NAMALWA (cell line): ENCODE results near the gene CSNK1D.
"Not testable (repeated sequence)": the region's sequence is repeated elsewhere in the genome, so short reads cannot be mapped to it uniquely, and the experiment has no call there.

ENCODE experiments used
- DNase-seq: peaks from one replicate; pipeline ENCODE4 v3.0.0-alpha.2; 2015; ENCODE audit warnings: low spot score

The CSNK1D gene

GRCh38 chr17:82213251-82214011 is 60.1 kb downstream of the CSNK1D start:
- DNase-seq: peak; percentile 46

- DNase-seq: peak; percentile 76
Measured at GRCh38 chr17:82212331-82213250, 60.9 kb downstream of the CSNK1D start, which contains the start of gene CCDC57. Gene CCDC57, minus strand, starts transcription at chr17:82212842. Its CDS starts 10,898 bp downstream, at chr17:82201944.

GRCh38 chr17:82210655-82211054 is 62.8 kb downstream of the CSNK1D start:
- not testable (repeated sequence) for DNase-seq

- DNase-seq: peak; percentile 89
Measured at GRCh38 chr17:82205720-82206508, 67.6 kb downstream of the CSNK1D start.

GRCh38 chr17:82204831-82205719 is 68.4 kb downstream of the CSNK1D start:
- DNase-seq: no peak

GRCh38 chr17:82203920-82204319 is 69.6 kb downstream of the CSNK1D start:
- no peak for DNase-seq

- no peak for DNase-seq
Measured at GRCh38 chr17:82202981-82203380, 70.5 kb downstream of the CSNK1D start.

GRCh38 chr17:82201498-82201910 is 72.0 kb downstream of the CSNK1D start:
- DNase-seq: no peak

- no peak for DNase-seq
Measured at GRCh38 chr17:82200743-82201497, 72.6 kb downstream of the CSNK1D start.

- no peak for DNase-seq
Measured at GRCh38 chr17:82200135-82200534, 73.4 kb downstream of the CSNK1D start.

GRCh38 chr17:82199496-82199895 is 74.0 kb downstream of the CSNK1D start:
- no peak for DNase-seq

GRCh38 chr17:82198092-82198491 is 75.4 kb downstream of the CSNK1D start:
- DNase-seq: no peak

GRCh38 chr17:82195675-82196672 is 77.5 kb downstream of the CSNK1D start:
- no peak for DNase-seq

- DNase-seq: no peak
Measured at GRCh38 chr17:82194765-82195164, 78.7 kb downstream of the CSNK1D start.

GRCh38 chr17:82193520-82194220 is 79.8 kb downstream of the CSNK1D start:
- no peak for DNase-seq

- DNase-seq: not testable (repeated sequence)
Measured at GRCh38 chr17:82193050-82193449, 80.5 kb downstream of the CSNK1D start.
